Measurements from ENCODE around the gene GPX7.

The GPX7 gene

GRCh38 chr1:52602856-52603600 is 857 bp downstream of the GPX7 start:
- Histone ChIP-seq H3K9ac (peak overlapping the region; percentile 67), H3K4me1 (no peaks in the 10 kb centered on the region), H3K9me3 (ENCODE audit: control insufficient read depth, low read length) (no peaks in the 10 kb centered on the region), H3K27ac (peak overlapping the region; percentile 68), H3K4me3 (ENCODE audit: low read depth, low read length) (peak overlapping the region; percentile 34), H2AFZ (peak overlapping the region; percentile 87), H3K36me3 (ENCODE audit: control insufficient read depth, insufficient read depth, low read length) (no peaks in the 10 kb centered on the region), H3K27me3 (ENCODE audit: control insufficient read depth, insufficient read depth, low read length) (no peaks in the 10 kb centered on the region), H3K79me2 (no peaks in the 10 kb centered on the region), H3K4me2 (ENCODE audit: low read length) (peak overlapping the region; percentile 51)
- no peak for TF ChIP-seq CTCF (IDR thresholded peaks at IDR 0.05)

GRCh38 chr1:52603630-52604029 is 1.5 kb downstream of the GPX7 start:
- no peaks in the 10 kb centered on the region for H3K9me3 ChIP-seq (ENCODE audit: control insufficient read depth, low read length)
- H2AFZ ChIP-seq, result no peak overlapping the region
- TF ChIP-seq CTCF (IDR thresholded peaks at IDR 0.05), result no peak
- no peaks in the 10 kb centered on the region for H3K36me3 ChIP-seq (ENCODE audit: control insufficient read depth, insufficient read depth, low read length)
- no peak overlapping the region for H3K9ac ChIP-seq
- H3K4me3 ChIP-seq (ENCODE audit: low read depth, low read length), result no peak overlapping the region
- no peaks in the 10 kb centered on the region for H3K79me2 ChIP-seq
- H3K27me3 ChIP-seq (ENCODE audit: control insufficient read depth, insufficient read depth, low read length), result no peaks in the 10 kb centered on the region
- no peaks in the 10 kb centered on the region for H3K4me1 ChIP-seq
- H3K4me2 ChIP-seq (ENCODE audit: low read length), result no peak overlapping the region
- H3K27ac ChIP-seq, result no peak overlapping the region

DNA sequence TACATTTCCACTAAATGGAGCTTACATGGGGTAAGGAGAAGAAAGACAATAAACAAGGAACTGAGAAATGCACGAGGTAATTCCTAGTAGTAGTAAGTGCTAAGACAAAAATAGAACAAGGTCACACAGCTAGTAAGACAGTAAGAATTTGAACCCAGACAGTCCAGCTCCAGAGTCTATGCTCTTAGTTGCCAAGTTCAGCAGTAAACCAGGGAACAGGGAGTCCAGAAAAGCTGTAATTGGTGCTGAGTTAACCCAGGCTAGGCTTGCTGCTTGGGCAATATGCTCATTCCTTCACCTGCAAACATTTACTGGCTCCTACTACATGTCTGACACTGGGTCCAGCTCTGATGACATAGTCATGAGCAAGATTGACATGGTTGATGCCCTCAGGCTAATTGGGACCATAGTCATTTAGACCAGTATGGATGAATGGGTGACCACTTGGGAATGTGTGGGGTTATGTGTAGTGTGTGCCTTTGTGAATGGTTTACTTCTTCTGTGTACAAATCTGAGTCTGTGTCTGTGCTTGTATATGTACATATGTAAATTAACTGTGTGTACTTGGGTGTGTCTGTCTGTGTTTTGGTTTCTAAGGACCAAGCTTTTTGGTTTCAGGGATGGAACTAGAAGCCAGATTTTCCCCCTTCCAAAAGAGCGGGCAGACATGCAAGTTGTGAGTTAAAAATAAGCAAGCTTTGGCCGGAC is 2.0 kb downstream of the GPX7 start:
- H2AFZ ChIP-seq, result no peak overlapping the region
- TF ChIP-seq CTCF (IDR thresholded peaks at IDR 0.05), result no peak
- no peak overlapping the region for H3K4me2 ChIP-seq (ENCODE audit: low read length)
- no peak overlapping the region for H3K4me3 ChIP-seq (ENCODE audit: low read depth, low read length)
- H3K4me1 ChIP-seq, result no peaks in the 10 kb centered on the region
- no peak overlapping the region for H3K9ac ChIP-seq
- no peaks in the 10 kb centered on the region for H3K36me3 ChIP-seq (ENCODE audit: control insufficient read depth, insufficient read depth, low read length)
- no peaks in the 10 kb centered on the region for H3K79me2 ChIP-seq
- no peaks in the 10 kb centered on the region for H3K27me3 ChIP-seq (ENCODE audit: control insufficient read depth, insufficient read depth, low read length)
- no peak overlapping the region for H3K27ac ChIP-seq
- no peaks in the 10 kb centered on the region for H3K9me3 ChIP-seq (ENCODE audit: control insufficient read depth, low read length)

DNA sequence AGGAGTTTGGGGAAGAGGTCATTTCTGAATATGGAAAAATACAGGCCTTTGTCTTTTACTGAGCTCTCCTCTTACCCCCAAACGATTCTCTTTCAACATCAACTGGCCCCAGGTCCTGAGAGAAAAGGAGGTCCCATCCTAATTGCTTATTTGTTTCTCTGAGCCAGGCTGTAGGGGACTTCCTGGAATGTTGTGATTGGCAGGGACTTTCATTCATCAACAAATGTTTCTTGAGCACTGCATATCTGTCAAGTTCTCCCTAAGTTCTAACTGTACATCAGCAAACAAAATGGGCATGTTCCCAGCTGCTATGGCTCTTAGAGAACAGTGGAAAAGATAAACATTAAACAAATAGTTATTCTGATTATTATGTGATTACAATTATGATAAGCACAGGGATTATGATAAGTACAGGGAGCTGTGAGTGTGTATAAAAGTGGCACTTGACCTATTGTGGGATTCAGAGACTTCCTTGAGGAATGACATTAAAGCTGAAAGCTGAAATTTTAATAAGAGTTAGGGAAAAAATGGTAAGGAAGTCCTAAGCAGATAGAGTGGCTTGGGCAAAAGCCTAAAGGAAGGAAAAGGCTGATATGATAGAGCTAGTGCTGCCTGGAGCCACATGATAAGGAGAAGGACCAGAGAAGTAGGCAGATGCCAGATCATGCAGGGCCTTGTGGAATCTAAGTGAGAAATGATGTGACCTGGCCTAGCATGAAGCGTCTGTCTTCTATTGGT is 11.6 kb downstream of the GPX7 start:
- Histone ChIP-seq H3K27ac (no peak overlapping the region), H3K79me2 (no peaks in the 10 kb centered on the region), H3K27me3 (ENCODE audit: control insufficient read depth, insufficient read depth, low read length) (no peaks in the 10 kb centered on the region), H3K36me3 (ENCODE audit: control insufficient read depth, insufficient read depth, low read length) (no peaks in the 10 kb centered on the region), H3K4me2 (ENCODE audit: low read length) (no peak overlapping the region), H3K9ac (no peak overlapping the region), H2AFZ (no peak overlapping the region), H3K9me3 (ENCODE audit: control insufficient read depth, low read length) (no peaks in the 10 kb centered on the region), H3K4me1 (no peaks in the 10 kb centered on the region), H3K4me3 (ENCODE audit: low read depth, low read length) (no peak overlapping the region)
- TF ChIP-seq CTCF (IDR thresholded peaks at IDR 0.05), result no peak
